Adrenal gland (tissue), 12 donors: ENCODE results near the gene UNC5C. TPM values are rescaled to one million over a fixed set of nuclear protein-coding genes. Genes with fewer than 3 reads are reported as not detected.

ENCODE experiments used
- DNase-seq, 7 donors: peaks; one replicate each; pipeline ENCODE4 v3.0.0-alpha.2; 2019 to 2020
- H3K27ac ChIP-seq, 5 donors: fragments of 200-600 bp; sonication (generic) in 4 of 5; 1 replicate in 3 of 5; 2 replicates in 2 of 5; pipeline versions ENCODE4 v1.5.1 to v1.8.0; 2016 to 2020; ENCODE audit warnings: mild to moderate bottlenecking in 1 of 5
- H3K27me3 ChIP-seq: fragments of 200-600 bp; 2 replicates; pipeline ENCODE4 v1.8.0; 2021
- H3K36me3 ChIP-seq, 2 donors: fragments of 200-600 bp; replicated peaks in 1 of 2; 1 replicate in 1 of 2; 2 replicates in 1 of 2; pipeline versions ENCODE4 v1.5.1 to v1.8.0; 2018 to 2022
- H3K4me1 ChIP-seq, 2 donors: fragments of 200-600 bp; replicated peaks in 1 of 2; 1 replicate in 1 of 2; 2 replicates in 1 of 2; pipeline versions ENCODE4 v1.5.1 to v1.8.0; 2018 to 2021
- H3K4me3 ChIP-seq, 4 donors: fragments of 200-600 bp; sonication (generic) in 3 of 4; one replicate each; pipeline ENCODE4 v1.5.1; 2016 to 2018
- H3K9me3 ChIP-seq, 3 donors: fragments of 200-600 bp; sonication (generic) in 1 of 3; replicated peaks in 1 of 3; 1 replicate in 2 of 3; 2 replicates in 1 of 3; pipeline versions ENCODE4 v1.5.1 to v1.8.0; 2016 to 2021
- POLR2A ChIP-seq, 2 donors: fragments of 450-650 bp; IDR thresholded peaks; one replicate each; pipeline ENCODE4 v1.6.1; 2017; ENCODE audit warnings: antibody characterized with exemption in 2 of 2, mild to moderate bottlenecking in 2 of 2, moderate library complexity in 1 of 2
- WGBS, 4 donors: extraction: QIAGEN DNeasy Blood & Tissue Kit in 2 of 4; methylation state at CpG; one replicate each; pipeline versions ENCODE4 v1.1.5 to v1.1.7; 2013 to 2017; 5-methylcytosine and 5-hydroxymethylcytosine counted together
- intact Hi-C, 2 donors: fragments of 100-400 bp; cut with DNase I; formaldehyde crosslinking; loops; one replicate each; pipeline versions ENCODE4 v1.14.1 to v1.15.0; 2022 to 2023
- polyA plus RNA-seq, 3 donors: library from polyadenylated mRNA; stranded (reverse); fragments of 200-250 nt in 2 of 3; fragments of 350-450 nt in 1 of 3; fragmentation: Illumina TruSeq in 1 of 3; extraction: RNeasy Lipid Tissue Mini Kit (QIAGEN cat#74804) in 1 of 3; gene quantifications; one replicate each; pipeline ENCODE4 v1.2.3, GENCODE V29; 2013 to 2014
- total RNA-seq, 9 donors: library from RNA; depleted of rRNA in 4 of 9; stranded (reverse); fragments of >200 nt in 4 of 9; fragments of 120-200 nt in 1 of 9; fragmentation: NEBNext Ultra II Directional in 1 of 9; extraction: Animal tissue kit (Norgen Biotek cat#: 25700) in 1 of 9; gene quantifications; one replicate each; pipeline versions ENCODE4 v1.1.0 to v1.2.4, GENCODE V29; 2013 to 2023
- TF ChIP-seq, protein P1 (sequence below), 6 experiments: fragments of 450-650 bp in 4 of 6; fragments of 200-600 bp in 2 of 6; sonication (generic) in 1 of 6; IDR thresholded peaks; 1 replicate in 5 of 6; 2 replicates in 1 of 6; pipeline versions ENCODE4 v1.5.1 to v1.8.0; 2016 to 2021; ENCODE audit warnings: antibody characterized with exemption in 6 of 6, mild to moderate bottlenecking in 2 of 6, moderate library complexity in 1 of 6
- donor health status: healthy with polysubstance abuse.
- donor health status: Bipolar disorder and iron deficiency.
- donor health status: DM: yes; HTN: yes; CAD: no.
- donor health status: DM: no; HTN: no; CAD: no.
- donor health status: DM: no; HTN: no; CAD: no.
- donor health status: DM: yes; HTN: yes; CAD: no.

The UNC5C gene
- total and polyA plus RNA-seq, 12 donors: 4.7 to 33.5 (median 23.8) TPM

DNA sequence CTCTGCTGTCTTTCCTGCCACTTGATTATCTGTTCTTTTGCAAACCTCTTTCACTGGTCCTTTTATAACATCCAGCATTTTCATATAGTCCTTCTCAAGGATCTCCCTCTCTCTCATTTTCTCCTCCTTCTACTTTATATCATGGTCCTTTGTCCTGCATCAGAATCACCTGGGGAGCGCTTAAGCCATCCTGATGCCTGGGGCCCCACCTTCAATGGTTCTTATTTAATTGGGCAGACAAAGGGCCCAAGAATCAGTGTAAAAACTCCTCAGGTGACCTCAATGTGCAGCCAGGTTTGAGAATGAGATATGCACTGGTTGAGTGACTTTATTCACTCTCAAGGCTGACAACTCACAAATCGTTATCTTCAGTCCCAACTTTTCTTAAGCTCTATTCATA lies 283.9 kb downstream of the UNC5C start:
- intact Hi-C loops: no loop called here
- 78 to 92% (median 84%) methylated on average over 2 of the region's 2 CpGs for WGBS, 4 donors
- no peak for DNase-seq
- no peak for TF ChIP-seq POLR2A (IDR thresholded peaks at IDR 0.05)
- TF ChIP-seq, protein P1, sequence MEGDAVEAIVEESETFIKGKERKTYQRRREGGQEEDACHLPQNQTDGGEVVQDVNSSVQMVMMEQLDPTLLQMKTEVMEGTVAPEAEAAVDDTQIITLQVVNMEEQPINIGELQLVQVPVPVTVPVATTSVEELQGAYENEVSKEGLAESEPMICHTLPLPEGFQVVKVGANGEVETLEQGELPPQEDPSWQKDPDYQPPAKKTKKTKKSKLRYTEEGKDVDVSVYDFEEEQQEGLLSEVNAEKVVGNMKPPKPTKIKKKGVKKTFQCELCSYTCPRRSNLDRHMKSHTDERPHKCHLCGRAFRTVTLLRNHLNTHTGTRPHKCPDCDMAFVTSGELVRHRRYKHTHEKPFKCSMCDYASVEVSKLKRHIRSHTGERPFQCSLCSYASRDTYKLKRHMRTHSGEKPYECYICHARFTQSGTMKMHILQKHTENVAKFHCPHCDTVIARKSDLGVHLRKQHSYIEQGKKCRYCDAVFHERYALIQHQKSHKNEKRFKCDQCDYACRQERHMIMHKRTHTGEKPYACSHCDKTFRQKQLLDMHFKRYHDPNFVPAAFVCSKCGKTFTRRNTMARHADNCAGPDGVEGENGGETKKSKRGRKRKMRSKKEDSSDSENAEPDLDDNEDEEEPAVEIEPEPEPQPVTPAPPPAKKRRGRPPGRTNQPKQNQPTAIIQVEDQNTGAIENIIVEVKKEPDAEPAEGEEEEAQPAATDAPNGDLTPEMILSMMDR (IDR thresholded peaks at IDR 0.05): no peak
- Histone ChIP-seq H3K36me3 (no peaks in the 10 kb centered on the region), H3K27me3 (no peaks in the 10 kb centered on the region), H3K4me1 (no peaks in the 10 kb centered on the region), H3K4me3 (no peak overlapping the region), H3K9me3 (no peaks in the 10 kb centered on the region), H3K27ac (no peak overlapping the region)

GRCh38 chr4:95263960-95264359 lies 284.8 kb downstream of the UNC5C start:
- Histone ChIP-seq H3K4me1 (no peaks in the 10 kb centered on the region), H3K4me3 (no peak overlapping the region), H3K27me3 (no peaks in the 10 kb centered on the region), H3K9me3 (no peaks in the 10 kb centered on the region), H3K27ac (no peak overlapping the region), H3K36me3 (no peaks in the 10 kb centered on the region)
- 58 to 90% (median 77%) methylated on average over 1 of the region's 1 CpG for WGBS, 4 donors
- intact Hi-C loops: no loop called here
- no peak for DNase-seq
- TF ChIP-seq, protein P1 (IDR thresholded peaks at IDR 0.05): no peak
- no peak for TF ChIP-seq POLR2A (IDR thresholded peaks at IDR 0.05)

GRCh38 chr4:95263391-95263790 lies 285.4 kb downstream of the UNC5C start:
- no peaks in the 10 kb centered on the region for H3K9me3 ChIP-seq
- intact Hi-C loops: no loop called here
- H3K4me1 ChIP-seq: no peaks in the 10 kb centered on the region
- no peaks in the 10 kb centered on the region for H3K27me3 ChIP-seq
- no peak overlapping the region for H3K4me3 ChIP-seq
- TF ChIP-seq, protein P1 (IDR thresholded peaks at IDR 0.05): no peak
- no peak for TF ChIP-seq POLR2A (IDR thresholded peaks at IDR 0.05)
- H3K27ac ChIP-seq: no peak overlapping the region
- no peaks in the 10 kb centered on the region for H3K36me3 ChIP-seq
- DNase-seq: no peak

DNA sequence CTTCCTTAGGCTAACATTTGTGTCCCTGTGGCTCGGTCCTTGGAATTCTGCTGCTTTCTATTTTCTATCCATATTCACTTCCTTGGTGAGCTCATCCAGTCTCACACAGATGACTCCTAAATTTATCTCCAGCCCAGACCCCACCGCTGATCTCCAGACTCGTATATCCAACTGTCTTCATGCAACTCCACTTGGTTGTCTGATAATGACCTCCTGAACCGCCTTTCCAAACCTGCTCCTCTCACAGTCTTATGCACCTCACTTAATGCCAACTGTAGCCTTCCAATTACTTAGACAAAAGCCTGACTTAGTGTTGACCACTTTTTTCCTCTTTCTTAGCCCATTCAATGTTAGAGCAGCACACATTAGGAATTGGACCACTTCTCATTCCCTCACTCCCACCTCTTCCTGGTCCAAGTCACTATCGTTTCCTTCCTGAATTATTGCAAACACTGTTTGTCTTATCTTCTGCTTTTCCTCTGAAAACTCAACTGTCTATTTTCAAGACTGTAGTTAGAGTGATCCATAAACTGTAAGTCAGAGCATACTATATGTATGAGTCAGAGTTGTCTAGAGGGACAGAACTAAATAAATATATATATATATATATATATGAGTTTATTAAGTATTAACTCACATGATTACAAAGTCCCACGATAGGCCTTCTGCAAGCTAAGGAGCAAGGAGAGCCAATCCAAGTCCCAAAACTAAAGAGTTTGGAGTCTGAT lies 292.5 kb downstream of the UNC5C start:
- Histone ChIP-seq H3K27ac (no peak overlapping the region), H3K27me3 (no peaks in the 10 kb centered on the region), H3K36me3 (no peaks in the 10 kb centered on the region), H3K4me1 (peaks cover 0 to 4% of the 10 kb centered on the region in 2 donors), H3K9me3 (no peaks in the 10 kb centered on the region), H3K4me3 (no peak overlapping the region)
- DNase-seq: no peak
- intact Hi-C loops: no loop called here
- WGBS, 4 donors: 86 to 91% (median 90%) methylated on average over 6 of the region's 6 CpGs
- TF ChIP-seq, protein P1 (IDR thresholded peaks at IDR 0.05): no peak
- no peak for TF ChIP-seq POLR2A (IDR thresholded peaks at IDR 0.05)
